GM21528 (cell line): ENCODE data around the gene MAP4.

Experiments
- ATAC-seq: cut with Tn5 transposase; IDR thresholded peaks from one replicate; pipeline ENCODE4 v1.9.1; 2021; ENCODE audit warnings: mild to moderate bottlenecking, moderate library complexity; ENCODE audit not compliant: unreplicated experiment, low FRiP score

Gene MAP4

DNA sequence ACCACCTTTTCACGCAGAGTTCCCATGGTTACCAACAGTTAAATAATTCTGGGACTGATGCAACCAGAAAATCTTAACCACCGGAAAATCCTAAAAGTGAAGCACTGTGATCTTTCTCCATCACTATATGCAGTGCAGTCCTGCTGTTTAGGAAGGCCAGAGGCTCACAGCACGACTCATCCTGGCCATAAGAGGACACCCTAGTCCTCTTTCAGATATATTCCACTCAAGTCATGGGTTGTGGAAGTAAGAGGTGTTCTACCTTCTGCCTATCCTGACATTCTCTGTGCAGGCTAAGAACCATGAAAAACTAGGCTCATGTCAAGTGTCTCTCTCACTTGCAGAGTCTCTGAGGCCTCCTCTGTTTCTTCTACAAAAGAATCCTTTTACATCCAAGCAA is 146.1 kb downstream of the MAP4 start:
- no peak for ATAC-seq

GRCh38 chr3:47868306-47868705 is 147.9 kb downstream of the MAP4 start:
- no peak for ATAC-seq

- ATAC-seq = no peak
Observed at GRCh38 chr3:47867451-47868044, 148.7 kb downstream of the MAP4 start.

- ATAC-seq = no peak
Observed at GRCh38 chr3:47865192-47865591, 151.0 kb downstream of the MAP4 start.

DNA sequence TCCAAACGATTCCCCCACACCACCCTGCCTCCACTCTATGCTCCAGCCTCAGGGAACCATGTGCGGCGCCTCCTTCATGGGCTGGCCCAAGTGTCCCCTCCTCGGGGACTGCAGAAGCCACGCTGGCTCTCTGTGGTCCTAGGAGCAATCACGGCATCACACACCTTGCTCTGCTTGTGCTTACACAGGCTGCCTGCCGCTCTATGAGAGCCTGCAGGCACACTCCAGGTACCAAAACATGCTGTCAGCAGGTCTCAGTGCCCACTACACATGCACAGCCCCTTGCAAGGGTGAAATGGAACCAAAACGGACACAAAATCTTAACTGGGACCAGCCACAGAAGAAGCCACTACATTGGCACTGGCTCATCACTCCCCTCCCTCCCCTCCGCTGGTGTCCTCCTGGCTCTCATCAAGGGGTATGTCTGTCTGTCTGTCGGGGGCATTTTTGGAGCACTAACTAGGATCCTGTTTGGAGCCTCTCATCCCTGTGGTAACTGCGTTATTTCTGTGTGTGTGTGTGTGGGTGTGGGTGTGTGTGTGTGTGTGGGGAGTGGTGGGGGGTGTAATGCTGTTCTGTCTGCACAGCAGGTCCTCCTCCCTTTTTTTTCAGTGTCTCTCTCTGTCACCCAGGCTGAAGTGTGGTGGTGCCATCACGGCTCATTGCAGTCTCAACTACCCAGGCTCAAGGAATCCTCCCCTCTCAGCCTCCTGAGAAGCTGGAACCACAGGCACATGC is 152.7 kb downstream of the MAP4 start:
- no peak for ATAC-seq

DNA sequence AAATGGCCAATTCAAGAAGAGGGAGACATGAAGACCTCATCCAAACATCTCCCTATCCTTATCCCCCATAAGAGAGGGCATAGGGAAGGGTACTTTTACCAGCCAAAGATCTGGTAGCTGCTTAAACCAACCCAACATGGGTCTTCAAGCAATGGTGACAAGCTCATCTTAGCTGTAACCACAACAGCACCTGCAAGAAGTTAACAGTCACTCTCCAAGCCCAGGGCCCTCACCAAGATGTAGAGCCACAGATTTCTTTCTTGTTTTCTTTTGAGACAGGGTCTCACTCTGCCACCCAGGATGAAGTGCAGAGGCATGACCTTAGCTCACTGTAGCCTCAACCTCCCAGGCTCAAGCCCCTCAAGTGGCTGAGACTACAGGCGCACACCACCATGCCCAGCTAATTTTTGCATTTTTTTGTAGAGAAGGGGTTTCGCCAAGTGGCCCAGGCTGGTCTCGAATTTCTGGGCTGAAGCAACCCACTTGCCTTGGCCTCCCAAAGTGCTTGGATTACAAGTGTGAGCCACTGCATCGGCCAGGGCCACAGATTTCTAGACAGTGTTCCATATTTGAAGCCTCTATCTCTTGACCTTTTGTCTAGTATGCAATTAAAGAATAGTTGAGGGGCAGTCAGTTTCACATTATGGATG is 156.1 kb downstream of the MAP4 start:
- ATAC-seq = no peak

GRCh38 chr3:47857151-47857550 is 159.1 kb downstream of the MAP4 start:
- ATAC-seq = no peak

DNA sequence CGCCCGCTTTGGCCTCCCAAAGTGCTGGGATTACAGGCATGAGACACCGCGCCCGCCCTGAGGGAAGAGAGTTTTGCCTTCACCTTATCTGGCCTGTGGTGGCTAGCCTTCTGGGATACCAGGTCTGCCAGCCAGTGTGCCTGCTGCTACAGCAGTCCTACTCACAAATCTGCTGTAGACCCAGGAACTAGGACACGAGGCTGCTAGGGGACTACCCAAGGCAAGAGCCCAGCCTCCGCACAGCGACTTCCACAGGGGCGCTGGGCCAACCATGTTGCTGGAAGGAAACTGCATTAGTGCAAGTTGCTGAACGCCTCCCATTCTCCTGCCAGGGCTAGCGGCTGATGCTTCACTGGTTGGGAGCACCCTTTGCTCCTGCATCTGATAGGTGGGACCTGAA is 159.5 kb downstream of the MAP4 start:
- ATAC-seq = no peak

DNA sequence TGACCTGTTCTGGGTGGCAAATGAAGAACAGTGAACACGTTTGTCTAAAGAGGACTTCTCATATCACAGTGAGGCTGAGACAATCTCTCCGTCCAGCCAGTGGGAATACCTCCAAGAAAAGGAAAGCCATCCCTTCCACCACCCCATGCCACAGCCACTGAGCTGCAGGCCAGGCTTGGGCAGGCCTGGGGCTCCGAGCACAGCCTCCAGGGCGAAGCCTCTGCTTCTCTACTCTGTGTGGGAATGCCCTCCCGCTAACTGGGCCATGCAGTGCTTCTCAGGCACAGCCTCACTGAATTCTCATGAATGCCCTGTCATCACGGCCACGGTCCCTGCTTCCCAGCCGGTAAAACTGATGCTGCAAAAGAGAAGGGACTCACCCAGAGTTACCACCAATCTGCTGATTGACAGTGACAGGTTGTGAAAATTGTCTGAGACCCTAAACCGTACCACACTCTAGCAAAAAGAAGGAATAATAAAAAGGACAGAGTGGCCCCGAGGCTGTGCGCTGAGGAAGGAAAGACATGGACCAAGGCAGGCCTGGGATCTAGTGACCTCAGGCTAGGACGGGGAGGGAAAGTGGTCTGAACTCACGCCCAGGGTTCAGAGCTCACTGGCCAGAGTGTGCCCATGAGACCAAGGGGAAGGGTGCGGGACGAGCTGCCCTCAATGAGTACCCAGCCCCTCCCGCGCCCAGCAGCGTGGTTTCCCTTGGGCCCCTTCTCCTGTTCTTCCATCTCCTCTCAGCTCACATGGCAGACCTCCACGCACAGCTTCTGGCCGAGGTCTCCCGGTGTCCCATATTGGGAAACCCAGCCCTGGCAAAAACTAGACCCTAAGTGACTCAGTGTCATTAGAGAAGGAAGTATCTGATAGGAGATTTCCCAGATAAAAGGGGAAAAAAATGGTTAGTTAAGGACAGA is 160.5 kb downstream of the MAP4 start:
- ATAC-seq = no peak

DNA sequence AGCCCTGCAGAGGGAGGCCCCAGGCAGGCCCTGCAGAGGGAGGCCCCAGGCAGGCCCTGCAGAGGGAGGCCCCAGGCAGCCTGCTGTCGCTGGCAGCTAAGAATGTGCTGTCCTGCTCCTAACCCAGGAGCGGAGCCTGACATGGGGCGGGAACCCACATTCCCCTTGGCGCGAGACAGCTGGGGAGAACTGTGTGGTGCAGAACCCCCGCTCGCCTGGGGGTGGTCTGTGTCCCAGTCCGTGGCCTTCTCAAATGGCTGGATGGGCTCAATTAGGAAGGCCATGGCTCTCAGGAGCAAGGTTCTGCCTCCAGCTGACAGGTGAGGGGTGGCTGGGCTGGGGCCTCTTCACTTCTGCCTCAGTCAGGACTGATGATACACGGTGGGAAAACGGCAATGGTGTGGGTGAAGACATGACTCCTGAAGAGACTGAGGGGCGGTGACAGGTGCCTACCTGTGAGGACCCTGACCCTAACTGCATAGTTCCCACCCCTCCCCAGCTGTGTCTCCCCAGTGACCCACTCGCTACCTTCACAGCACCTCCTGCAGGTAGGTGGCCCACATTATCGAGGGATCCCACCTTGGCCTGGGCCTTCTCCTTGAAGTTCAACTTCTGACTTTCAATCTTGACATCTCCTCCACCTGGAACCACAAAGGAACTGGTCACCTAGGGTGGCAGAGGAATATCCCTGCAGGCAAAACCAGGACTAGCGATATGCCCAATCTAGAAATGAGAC is 161.3 kb downstream of the MAP4 start:
- no peak for ATAC-seq

- ATAC-seq = no peak
Observed at GRCh38 chr3:47854267-47854666, 161.9 kb downstream of the MAP4 start.

- ATAC-seq = no peak
Observed at GRCh38 chr3:47852604-47853602, 163.3 kb downstream of the MAP4 start.

- ATAC-seq = no peak
Observed at GRCh38 chr3:47851888-47852603, 164.2 kb downstream of the MAP4 start.

- no peak for ATAC-seq
Observed at GRCh38 chr3:47850564-47851410, 165.4 kb downstream of the MAP4 start.

GRCh38 chr3:47849699-47850563 is 166.3 kb downstream of the MAP4 start:
- no peak for ATAC-seq

DNA sequence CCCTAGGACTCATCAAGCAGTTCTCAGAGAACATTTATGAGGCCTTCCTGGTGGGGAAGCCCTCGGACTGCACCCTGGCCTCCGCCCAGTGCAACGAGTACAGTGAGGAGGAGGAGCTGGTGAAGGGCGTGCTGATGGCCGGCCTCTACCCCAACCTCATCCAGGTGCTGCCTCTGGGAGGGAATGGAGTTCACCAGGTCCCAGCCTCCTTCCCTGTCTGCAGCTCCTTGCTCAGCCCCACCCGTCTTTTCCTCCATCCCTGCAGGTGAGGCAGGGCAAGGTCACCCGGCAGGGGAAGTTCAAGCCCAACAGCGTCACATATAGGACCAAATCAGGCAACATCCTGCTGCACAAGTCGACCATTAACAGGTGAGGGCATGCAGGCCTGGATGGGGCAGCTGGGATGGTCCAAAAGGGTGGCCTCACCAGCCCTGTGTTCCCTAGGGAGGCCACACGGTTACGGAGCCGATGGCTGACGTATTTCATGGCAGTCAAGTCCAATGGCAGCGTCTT is 167.0 kb downstream of the MAP4 start:
- ATAC-seq = no peak
